GM18951 (cell line): ENCODE results near the gene KRTAP4-16.
"Not testable (repeated sequence)": the region's sequence is repeated elsewhere in the genome, so short reads cannot be mapped to it uniquely, and the experiment has no call there.

Experiments
- POLR2A ChIP-seq: IDR thresholded peaks from 4 replicates; pipeline ENCODE4 v1.6.1; 2011; ENCODE audit warnings: mild to moderate bottlenecking; ENCODE audit not compliant: insufficient read length, insufficient read depth; ENCODE audit errors: extremely low read depth
- in situ Hi-C: fragments of 300-500 bp; cut with MboI; formaldehyde crosslinking; loops from one replicate; pipeline ENCODE4 v1.12.0; 2022; ENCODE audit warnings: low sequenced_read_pairs, mixed read lengths, inconsistent platforms; ENCODE audit not compliant: unreplicated experiment

The KRTAP4-16 gene

GRCh38 chr17:41057547-41057946 is 44.5 kb downstream of the KRTAP4-16 start:
- TF ChIP-seq POLR2A: no peak
- in situ Hi-C loops: no loop called here

GRCh38 chr17:41055130-41055529 is 46.9 kb downstream of the KRTAP4-16 start, which contains the start of gene KRTAP2-2:
KRTAP2-2 (minus strand) TSS chr17:41055230; CDS start chr17:41055211, 19 bp downstream.
- in situ Hi-C loops: not testable (repeated sequence)

DNA sequence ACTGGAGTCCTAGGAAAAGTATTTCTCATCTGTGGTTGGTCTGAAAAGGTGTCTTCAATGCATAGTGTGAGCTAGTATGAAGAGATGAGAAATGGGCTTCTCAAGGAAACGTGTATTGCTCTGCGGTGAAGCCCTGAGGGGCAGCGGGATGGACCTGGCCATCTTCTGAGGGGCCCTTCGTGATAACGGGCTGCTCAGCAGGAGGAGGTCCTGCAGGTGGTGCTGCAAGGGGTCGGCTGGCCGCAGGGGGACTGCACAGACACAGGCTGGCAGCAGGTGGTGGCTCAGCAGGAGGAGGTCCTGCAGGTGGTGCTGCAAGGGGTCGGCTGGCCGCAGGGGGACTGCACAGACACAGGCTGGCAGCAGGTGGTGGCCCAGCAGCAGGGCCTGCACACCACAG is 47.5 kb downstream of the KRTAP4-16 start:
- in situ Hi-C loops: not testable (repeated sequence)

DNA sequence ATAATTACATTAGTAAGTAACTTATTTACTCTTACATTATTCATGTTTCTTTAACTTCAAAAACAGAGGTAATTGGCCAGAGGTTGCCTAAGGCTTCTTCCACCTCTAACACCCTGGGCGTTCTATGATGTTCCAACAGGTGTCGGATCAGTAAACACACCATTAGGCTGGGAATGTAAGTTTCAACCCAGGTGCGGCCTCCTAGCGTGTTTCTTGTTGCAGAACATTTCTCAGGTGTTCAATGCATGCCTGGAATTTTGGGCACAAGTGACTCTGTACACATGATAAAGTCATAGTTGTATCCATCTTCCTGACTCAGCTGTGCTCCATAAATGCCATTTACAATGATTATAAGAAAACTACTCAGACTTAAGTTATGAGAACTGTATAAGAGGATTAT is 48.0 kb downstream of the KRTAP4-16 start:
- in situ Hi-C loops: no loop called here
- no peak for TF ChIP-seq POLR2A

DNA sequence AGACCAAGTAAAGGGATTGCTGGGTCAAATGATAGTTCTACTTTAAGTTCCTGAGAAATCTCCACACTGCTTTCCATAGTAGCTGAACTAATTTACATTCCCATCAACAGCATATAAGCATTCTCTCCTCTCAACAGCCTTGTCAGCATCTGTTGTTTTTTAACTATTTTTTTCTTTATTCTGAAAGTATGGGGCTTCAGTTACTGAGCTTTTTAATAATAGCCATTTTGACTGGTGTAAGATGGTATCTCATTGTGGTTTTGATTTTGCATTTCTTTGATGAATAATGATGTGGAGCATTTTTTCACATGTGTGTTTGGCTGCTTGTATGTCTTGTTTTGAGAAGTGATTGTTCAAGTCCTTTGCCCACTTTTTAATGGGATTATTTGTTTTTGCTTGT is 49.4 kb downstream of the KRTAP4-16 start:
- no peak for TF ChIP-seq POLR2A
- in situ Hi-C loops: no loop called here
